ENCODE results near the gene LRP4.

- no peak for TF ChIP-seq POLR2A (IDR thresholded peaks at IDR 0.05)
- TF ChIP-seq CTCF (IDR thresholded peaks at IDR 0.05) = no peak
Observed at GRCh38 chr11:46948378-46949131, 30.2 kb upstream of the LRP4 start.

All from adrenal gland (tissue), 5 donors.